GM06990 (cell line): Measurements from ENCODE around the gene SHOC2.

Source experiments
- DNase-seq: peaks from one replicate; pipeline ENCODE4 v3.0.0-alpha.2; 2011; ENCODE audit not compliant: insufficient read length; ENCODE audit errors: extremely low read depth
- H3K27me3 ChIP-seq: replicated peaks from 2 replicates; pipeline ENCODE4 v1.6.0; 2011; ENCODE audit warnings: low read length; ENCODE audit not compliant: control insufficient read depth, insufficient read depth
- H3K36me3 ChIP-seq: 2 replicates; pipeline ENCODE4 v1.5.1; 2011; ENCODE audit warnings: low read length; ENCODE audit not compliant: control insufficient read depth, insufficient read depth
- H3K4me3 ChIP-seq: replicated peaks from 2 replicates; pipeline ENCODE4 v1.5.1; 2011; ENCODE audit warnings: low read depth, mild to moderate bottlenecking, control low read depth, low read length
- TF ChIP-seq, protein P1 (sequence below): IDR thresholded peaks from 2 replicates; pipeline ENCODE4 v1.5.1; 2011; ENCODE audit warnings: low read length, control low read depth, mild to moderate bottlenecking, inconsistent platforms; ENCODE audit not compliant: insufficient read depth, poor library complexity, severe bottlenecking

SHOC2 gene

DNA sequence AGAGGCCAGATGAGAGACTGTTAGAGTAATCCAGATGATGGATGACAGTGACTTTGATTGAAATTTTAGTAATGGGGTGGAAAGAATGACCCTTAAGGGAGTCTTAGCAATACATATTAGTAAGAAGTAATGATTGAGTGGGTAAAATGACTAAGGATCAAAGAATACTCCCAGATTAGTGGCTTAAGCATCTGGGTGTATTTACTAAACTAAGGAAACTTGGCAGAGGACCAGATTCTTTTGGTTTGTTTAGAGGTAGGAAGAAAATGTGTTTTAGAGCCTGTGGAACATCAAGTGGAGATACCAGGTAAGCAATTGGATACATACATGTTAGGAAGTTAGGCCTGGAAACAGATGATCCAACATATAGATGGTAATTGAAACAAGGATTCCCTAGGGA, 98.6 kb downstream of the SHOC2 start:
- Histone ChIP-seq H3K27me3 (no peaks in the 10 kb centered on the region), H3K36me3 (peaks cover 4% of the 10 kb centered on the region; the same call in 1 of the 2 replicates), H3K4me3 (no peak overlapping the region)
- no peak for DNase-seq
- TF ChIP-seq, protein P1, sequence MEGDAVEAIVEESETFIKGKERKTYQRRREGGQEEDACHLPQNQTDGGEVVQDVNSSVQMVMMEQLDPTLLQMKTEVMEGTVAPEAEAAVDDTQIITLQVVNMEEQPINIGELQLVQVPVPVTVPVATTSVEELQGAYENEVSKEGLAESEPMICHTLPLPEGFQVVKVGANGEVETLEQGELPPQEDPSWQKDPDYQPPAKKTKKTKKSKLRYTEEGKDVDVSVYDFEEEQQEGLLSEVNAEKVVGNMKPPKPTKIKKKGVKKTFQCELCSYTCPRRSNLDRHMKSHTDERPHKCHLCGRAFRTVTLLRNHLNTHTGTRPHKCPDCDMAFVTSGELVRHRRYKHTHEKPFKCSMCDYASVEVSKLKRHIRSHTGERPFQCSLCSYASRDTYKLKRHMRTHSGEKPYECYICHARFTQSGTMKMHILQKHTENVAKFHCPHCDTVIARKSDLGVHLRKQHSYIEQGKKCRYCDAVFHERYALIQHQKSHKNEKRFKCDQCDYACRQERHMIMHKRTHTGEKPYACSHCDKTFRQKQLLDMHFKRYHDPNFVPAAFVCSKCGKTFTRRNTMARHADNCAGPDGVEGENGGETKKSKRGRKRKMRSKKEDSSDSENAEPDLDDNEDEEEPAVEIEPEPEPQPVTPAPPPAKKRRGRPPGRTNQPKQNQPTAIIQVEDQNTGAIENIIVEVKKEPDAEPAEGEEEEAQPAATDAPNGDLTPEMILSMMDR = no peak

DNA sequence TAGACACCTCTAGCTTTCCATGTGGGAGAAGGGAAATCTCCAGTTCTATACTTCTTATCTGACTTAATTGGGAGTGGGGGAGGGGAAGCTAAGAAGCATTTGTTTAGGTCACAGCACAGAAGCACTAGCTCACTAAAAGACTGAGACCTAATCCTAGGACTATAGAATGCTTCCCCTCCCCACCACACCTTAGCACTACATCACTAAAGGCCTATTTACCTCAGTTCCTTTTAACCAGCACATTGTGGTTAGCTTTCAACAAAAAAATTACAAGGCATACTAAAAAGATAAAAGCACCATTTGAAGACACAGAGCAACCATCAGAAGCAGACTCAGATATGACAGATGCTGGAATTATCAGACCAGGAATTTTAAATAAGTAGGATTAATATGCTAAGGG, 103.7 kb downstream of the SHOC2 start:
- peaks cover 5% of the 10 kb centered on the region; the same call in 1 of the 2 replicates for H3K36me3 ChIP-seq
- H3K27me3 ChIP-seq = no peaks in the 10 kb centered on the region
- no peak for DNase-seq
- TF ChIP-seq, protein P1 = no peak
- no peak overlapping the region for H3K4me3 ChIP-seq

DNA sequence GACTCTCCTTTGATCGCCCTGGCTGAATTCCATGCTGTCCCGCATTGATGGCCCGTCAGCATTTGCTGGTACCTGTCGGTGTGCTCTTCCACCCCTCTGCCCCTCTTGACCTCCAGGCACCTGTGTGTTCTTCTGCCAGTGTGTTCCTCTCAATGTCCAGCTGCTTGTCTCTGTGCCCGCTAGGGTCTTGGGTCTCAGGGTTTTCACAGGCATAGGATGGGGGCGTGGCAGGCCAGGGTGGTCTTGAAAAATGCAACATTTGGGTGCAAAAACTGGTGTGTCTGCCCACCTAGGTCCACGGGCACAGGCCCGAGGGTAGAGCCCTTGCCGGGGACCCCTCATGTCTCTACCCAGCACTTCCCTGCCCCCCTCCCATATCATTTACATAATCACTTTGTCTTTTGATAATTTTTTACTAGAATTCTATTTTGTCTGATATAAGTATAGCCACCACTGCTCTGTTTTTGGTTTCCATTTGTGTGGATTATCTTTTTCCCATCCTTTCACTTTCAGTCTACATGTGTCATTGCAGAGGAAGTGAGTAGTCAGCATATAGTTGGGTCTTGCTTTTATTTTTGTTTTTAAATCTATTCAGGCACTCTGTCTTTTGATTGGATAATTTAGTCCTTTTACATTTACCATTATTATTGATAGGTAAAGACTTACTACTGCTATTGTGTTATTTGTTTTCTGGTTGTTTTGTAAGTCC, 110.8 kb downstream of the SHOC2 start:
- TF ChIP-seq, protein P1 = no peak
- Histone ChIP-seq H3K27me3 (no peaks in the 10 kb centered on the region), H3K4me3 (no peak overlapping the region), H3K36me3 (0 out of 2 replicates have a peak, but pooled peaks cover 1% of the 10 kb centered on the region)
- no peak for DNase-seq

DNA sequence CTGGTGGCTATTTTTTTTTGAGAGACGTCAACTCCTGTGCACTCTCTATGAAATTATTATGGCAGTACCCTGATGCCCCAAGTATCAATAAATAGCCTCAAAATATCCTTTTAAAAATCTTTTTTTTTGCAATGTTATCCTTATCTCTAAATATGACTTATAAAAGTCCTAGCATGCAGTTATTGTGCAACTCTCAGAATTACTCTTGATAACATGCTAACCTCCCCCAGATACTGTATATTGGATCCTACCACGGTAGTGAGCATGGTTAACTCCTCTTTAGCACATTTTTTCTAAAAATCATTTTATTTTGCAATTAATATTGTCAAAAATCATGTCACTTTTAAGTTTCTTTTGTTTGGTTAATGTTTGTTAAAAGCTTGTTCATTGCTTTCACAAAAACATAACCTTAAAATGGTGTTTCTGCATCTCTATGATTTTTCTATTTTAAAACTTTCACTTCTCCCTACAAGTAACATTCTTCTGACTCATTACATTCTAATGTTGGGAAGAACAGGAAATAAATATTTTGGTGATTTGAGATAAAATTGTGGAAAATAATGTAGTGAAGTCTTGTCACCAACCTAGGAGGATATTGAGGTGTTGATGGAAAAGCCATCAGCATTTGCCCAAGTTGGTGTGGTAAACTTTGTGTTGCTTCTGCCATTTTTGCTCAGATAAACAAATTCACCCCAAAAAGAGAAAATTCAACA, 115.3 kb downstream of the SHOC2 start:
- no peak overlapping the region for H3K4me3 ChIP-seq

DNA sequence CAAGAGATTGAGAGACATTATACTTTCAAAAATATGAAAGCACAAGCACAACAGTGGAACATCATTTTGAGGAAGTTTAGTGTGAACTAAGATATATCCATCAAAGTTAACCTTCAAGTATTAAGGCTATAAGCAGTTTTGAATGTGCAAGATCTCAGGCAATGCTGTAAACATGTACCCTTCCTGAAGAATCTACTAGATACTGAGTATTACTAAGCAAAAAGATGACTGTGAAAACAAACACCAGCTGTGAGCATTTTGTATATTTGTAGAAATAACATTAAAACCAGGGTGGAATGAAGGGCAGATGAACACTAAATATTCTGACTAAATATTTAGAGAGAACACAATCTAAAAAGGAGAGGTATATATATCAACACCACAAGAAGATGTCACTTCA, 116.1 kb downstream of the SHOC2 start:
- Histone ChIP-seq H3K36me3 (no peaks in the 10 kb centered on the region), H3K4me3 (no peak overlapping the region), H3K27me3 (no peaks in the 10 kb centered on the region)
- TF ChIP-seq, protein P1 = no peak
- DNase-seq = no peak

More for the DNA sequence above, 115.3 kb downstream of the SHOC2 start:
- TF ChIP-seq, protein P1 = no peak
- H3K36me3 ChIP-seq = no peaks in the 10 kb centered on the region
- DNase-seq = no peak
- H3K27me3 ChIP-seq = no peaks in the 10 kb centered on the region

DNA sequence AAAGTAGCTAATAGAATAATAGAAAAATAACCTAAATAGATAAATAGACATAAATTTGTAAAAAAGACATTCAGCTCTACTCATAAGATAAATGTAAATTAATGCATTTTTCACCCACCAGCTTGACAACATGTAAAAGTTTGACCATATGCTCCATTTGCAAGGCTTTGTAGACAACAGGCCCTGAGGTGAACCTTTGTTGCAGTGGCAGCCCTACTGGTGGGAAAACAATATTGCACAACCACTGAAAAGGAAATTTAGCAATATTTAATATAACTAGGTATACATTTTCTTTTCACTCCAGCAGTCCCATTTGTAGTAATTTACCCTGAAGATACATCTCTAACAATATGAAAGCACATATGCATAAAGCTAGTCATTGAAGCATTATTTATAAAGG, 118.5 kb downstream of the SHOC2 start:
- no peak for DNase-seq
- no peaks in the 10 kb centered on the region for H3K36me3 ChIP-seq
- H3K4me3 ChIP-seq = no peak overlapping the region
- TF ChIP-seq, protein P1 = no peak
- no peaks in the 10 kb centered on the region for H3K27me3 ChIP-seq
